Adrenal gland (tissue), 12 donors: ENCODE measurements around the gene HHAT. TPM values are rescaled to one million over a fixed set of nuclear protein-coding genes. Genes with fewer than 3 reads are reported as not detected.

ENCODE experiments used
- DNase-seq, 7 donors: peaks; one replicate each; pipeline ENCODE4 v3.0.0-alpha.2; 2019 to 2020
- H3K27ac ChIP-seq, 5 donors: fragments of 200-600 bp; sonication (generic) in 4 of 5; 1 replicate in 3 of 5; 2 replicates in 2 of 5; pipeline versions ENCODE4 v1.5.1 to v1.8.0; 2016 to 2020; ENCODE audit warnings: mild to moderate bottlenecking in 1 of 5
- H3K27me3 ChIP-seq: fragments of 200-600 bp; 2 replicates; pipeline ENCODE4 v1.8.0; 2021
- H3K36me3 ChIP-seq, 2 donors: fragments of 200-600 bp; replicated peaks in 1 of 2; 1 replicate in 1 of 2; 2 replicates in 1 of 2; pipeline versions ENCODE4 v1.5.1 to v1.8.0; 2018 to 2022
- H3K4me1 ChIP-seq, 2 donors: fragments of 200-600 bp; replicated peaks in 1 of 2; 1 replicate in 1 of 2; 2 replicates in 1 of 2; pipeline versions ENCODE4 v1.5.1 to v1.8.0; 2018 to 2021
- H3K4me3 ChIP-seq, 4 donors: fragments of 200-600 bp; sonication (generic) in 3 of 4; one replicate each; pipeline ENCODE4 v1.5.1; 2016 to 2018
- H3K9me3 ChIP-seq, 3 donors: fragments of 200-600 bp; sonication (generic) in 1 of 3; replicated peaks in 1 of 3; 1 replicate in 2 of 3; 2 replicates in 1 of 3; pipeline versions ENCODE4 v1.5.1 to v1.8.0; 2016 to 2021
- POLR2A ChIP-seq, 2 donors: fragments of 450-650 bp; IDR thresholded peaks; one replicate each; pipeline ENCODE4 v1.6.1; 2017; ENCODE audit warnings: antibody characterized with exemption in 2 of 2, mild to moderate bottlenecking in 2 of 2, moderate library complexity in 1 of 2
- WGBS, 4 donors: extraction: QIAGEN DNeasy Blood & Tissue Kit in 2 of 4; methylation state at CpG; one replicate each; pipeline versions ENCODE4 v1.1.5 to v1.1.7; 2013 to 2017; 5-methylcytosine and 5-hydroxymethylcytosine counted together
- intact Hi-C, 2 donors: fragments of 100-400 bp; cut with DNase I; formaldehyde crosslinking; loops; one replicate each; pipeline versions ENCODE4 v1.14.1 to v1.15.0; 2022 to 2023
- polyA plus RNA-seq, 3 donors: library from polyadenylated mRNA; stranded (reverse); fragments of 200-250 nt in 2 of 3; fragments of 350-450 nt in 1 of 3; fragmentation: Illumina TruSeq in 1 of 3; extraction: RNeasy Lipid Tissue Mini Kit (QIAGEN cat#74804) in 1 of 3; gene quantifications; one replicate each; pipeline ENCODE4 v1.2.3, GENCODE V29; 2013 to 2014
- total RNA-seq, 9 donors: library from RNA; depleted of rRNA in 4 of 9; stranded (reverse); fragments of >200 nt in 4 of 9; fragments of 120-200 nt in 1 of 9; fragmentation: NEBNext Ultra II Directional in 1 of 9; extraction: Animal tissue kit (Norgen Biotek cat#: 25700) in 1 of 9; gene quantifications; one replicate each; pipeline versions ENCODE4 v1.1.0 to v1.2.4, GENCODE V29; 2013 to 2023
- TF ChIP-seq, protein P1 (sequence below), 6 experiments: fragments of 450-650 bp in 4 of 6; fragments of 200-600 bp in 2 of 6; sonication (generic) in 1 of 6; IDR thresholded peaks; 1 replicate in 5 of 6; 2 replicates in 1 of 6; pipeline versions ENCODE4 v1.5.1 to v1.8.0; 2016 to 2021; ENCODE audit warnings: antibody characterized with exemption in 6 of 6, mild to moderate bottlenecking in 2 of 6, moderate library complexity in 1 of 6
- donor health status: healthy with polysubstance abuse.
- donor health status: Bipolar disorder and iron deficiency.
- donor health status: DM: yes; HTN: yes; CAD: no.
- donor health status: DM: no; HTN: no; CAD: no.
- donor health status: DM: no; HTN: no; CAD: no.
- donor health status: DM: yes; HTN: yes; CAD: no.

Gene HHAT
- total and polyA plus RNA-seq, 12 donors: 3.1 to 26.7 (median 12.3) TPM

DNA sequence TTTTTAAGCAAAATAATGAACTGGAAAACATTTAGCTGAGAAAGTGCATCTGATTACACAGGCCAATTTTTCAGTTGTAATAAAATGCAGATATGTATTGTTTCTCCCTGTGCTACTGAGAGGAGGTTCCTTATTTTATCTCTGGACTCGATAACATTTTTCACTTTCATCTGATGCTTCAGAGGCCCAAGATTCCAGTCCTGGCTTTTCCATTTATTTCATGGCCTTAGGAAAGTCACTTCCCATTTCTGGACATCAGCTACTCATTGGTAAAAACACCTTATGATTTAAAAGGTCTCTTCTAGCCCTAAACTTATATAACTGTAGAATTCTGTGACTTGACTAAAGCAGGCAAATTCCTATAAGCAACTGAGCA, 203.5 kb downstream of the HHAT start:
- 68 to 90% (median 83%) methylated on average over 1 of the region's 1 CpG for WGBS, 4 donors
- intact Hi-C loops: no loop called here
- no peak for DNase-seq
- no peaks in the 10 kb centered on the region for H3K4me1 ChIP-seq
- H3K27me3 ChIP-seq: no peaks in the 10 kb centered on the region
- H3K36me3 ChIP-seq: no peaks in the 10 kb centered on the region
- H3K4me3 ChIP-seq: no peak overlapping the region
- no peaks in the 10 kb centered on the region for H3K9me3 ChIP-seq
- no peak overlapping the region for H3K27ac ChIP-seq
- TF ChIP-seq, protein P1, sequence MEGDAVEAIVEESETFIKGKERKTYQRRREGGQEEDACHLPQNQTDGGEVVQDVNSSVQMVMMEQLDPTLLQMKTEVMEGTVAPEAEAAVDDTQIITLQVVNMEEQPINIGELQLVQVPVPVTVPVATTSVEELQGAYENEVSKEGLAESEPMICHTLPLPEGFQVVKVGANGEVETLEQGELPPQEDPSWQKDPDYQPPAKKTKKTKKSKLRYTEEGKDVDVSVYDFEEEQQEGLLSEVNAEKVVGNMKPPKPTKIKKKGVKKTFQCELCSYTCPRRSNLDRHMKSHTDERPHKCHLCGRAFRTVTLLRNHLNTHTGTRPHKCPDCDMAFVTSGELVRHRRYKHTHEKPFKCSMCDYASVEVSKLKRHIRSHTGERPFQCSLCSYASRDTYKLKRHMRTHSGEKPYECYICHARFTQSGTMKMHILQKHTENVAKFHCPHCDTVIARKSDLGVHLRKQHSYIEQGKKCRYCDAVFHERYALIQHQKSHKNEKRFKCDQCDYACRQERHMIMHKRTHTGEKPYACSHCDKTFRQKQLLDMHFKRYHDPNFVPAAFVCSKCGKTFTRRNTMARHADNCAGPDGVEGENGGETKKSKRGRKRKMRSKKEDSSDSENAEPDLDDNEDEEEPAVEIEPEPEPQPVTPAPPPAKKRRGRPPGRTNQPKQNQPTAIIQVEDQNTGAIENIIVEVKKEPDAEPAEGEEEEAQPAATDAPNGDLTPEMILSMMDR (IDR thresholded peaks at IDR 0.05): no peak
- no peak for TF ChIP-seq POLR2A (IDR thresholded peaks at IDR 0.05)

DNA sequence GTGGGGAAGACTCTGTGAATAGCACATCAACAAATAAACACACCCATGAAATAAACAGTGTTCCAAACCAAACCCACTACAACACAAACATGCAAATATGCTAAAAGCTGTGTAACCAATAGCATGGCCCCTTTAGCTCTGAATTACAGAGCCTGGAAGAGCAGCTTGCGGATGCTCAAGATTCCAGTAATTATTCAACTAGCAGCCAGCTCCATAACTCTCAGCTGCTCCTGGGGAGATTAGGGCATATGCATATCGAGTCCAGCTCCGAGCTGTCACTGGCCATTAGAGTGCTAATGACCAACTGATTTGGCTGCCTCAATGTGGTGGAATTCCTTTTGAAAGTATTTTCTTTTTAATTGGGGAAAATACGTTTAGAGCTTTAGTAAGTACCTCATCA, 207.1 kb downstream of the HHAT start:
- no peaks in the 10 kb centered on the region for H3K9me3 ChIP-seq
- no peaks in the 10 kb centered on the region for H3K36me3 ChIP-seq
- intact Hi-C loops: no loop called here
- no peak overlapping the region for H3K4me3 ChIP-seq
- H3K4me1 ChIP-seq: no peaks in the 10 kb centered on the region
- H3K27ac ChIP-seq: no peak overlapping the region
- WGBS, 4 donors: 71 to 88% (median 77%) methylated on average over 4 of the region's 4 CpGs
- TF ChIP-seq, protein P1 (IDR thresholded peaks at IDR 0.05): no peak
- no peak for TF ChIP-seq POLR2A (IDR thresholded peaks at IDR 0.05)
- DNase-seq: no peak
- no peaks in the 10 kb centered on the region for H3K27me3 ChIP-seq

DNA sequence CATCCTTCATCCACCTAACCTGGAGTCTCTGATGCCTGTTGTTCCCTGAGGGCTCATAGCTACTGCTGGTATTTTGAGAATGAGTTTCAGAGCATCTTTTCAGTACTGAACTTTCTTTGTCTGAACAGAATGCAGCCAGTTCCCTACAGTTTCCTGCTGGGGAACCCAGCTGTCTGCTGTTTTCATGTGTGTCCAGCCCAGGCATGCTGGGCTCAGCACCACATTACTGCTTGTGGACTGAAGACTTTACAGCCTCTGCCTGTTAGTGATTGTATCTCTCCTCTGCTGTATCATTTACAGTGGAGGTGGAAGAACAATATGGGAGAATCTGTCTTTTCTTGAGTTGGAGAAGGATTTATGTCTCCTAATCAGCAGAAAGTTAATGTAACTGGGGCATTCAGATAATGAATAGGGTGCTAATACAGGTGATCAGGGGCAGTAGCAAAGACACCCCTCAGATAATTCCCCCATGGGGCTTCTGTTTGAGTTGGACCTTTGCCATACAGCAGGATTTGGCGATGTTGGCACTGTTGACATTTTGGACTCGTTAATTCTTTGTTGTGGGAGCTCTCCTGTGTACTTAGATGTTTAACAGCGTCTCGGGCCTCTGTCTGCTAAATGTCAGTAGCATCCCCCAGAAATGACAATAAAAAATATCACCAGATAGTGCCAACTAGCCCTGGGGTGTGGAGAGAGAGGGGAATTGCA, 207.7 kb downstream of the HHAT start:
- WGBS, 4 donors: 71 to 86% (median 74%) methylated on average over 4 of the region's 4 CpGs
- no peak for TF ChIP-seq POLR2A (IDR thresholded peaks at IDR 0.05)
- TF ChIP-seq, protein P1 (IDR thresholded peaks at IDR 0.05): no peak
- Histone ChIP-seq H3K4me3 (no peak overlapping the region), H3K36me3 (no peaks in the 10 kb centered on the region), H3K27ac (no peak overlapping the region), H3K4me1 (no peaks in the 10 kb centered on the region), H3K9me3 (no peaks in the 10 kb centered on the region), H3K27me3 (no peaks in the 10 kb centered on the region)
- DNase-seq: no peak
- intact Hi-C loops: no loop called here

DNA sequence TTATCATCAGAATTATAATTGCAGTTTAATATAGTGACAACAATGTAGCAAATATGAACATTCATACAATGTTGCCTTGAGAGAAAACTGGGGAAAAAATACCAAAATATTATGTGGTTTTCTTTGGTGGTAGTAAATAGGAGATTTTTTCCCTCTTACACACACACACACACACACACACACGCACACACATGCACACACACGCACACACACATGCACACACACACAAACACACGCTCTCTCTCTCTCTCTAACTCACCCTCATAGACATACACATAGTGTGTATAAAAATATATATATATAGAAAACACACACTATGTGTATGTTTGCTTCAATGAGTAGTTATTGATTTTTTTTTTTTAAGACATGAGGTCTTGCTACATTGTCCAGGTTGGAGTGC, 211.6 kb downstream of the HHAT start:
- Histone ChIP-seq H3K9me3 (no peaks in the 10 kb centered on the region), H3K4me3 (no peak overlapping the region), H3K36me3 (no peaks in the 10 kb centered on the region), H3K27ac (no peak overlapping the region), H3K4me1 (no peaks in the 10 kb centered on the region), H3K27me3 (no peaks in the 10 kb centered on the region)
- no peak for DNase-seq
- TF ChIP-seq, protein P1 (IDR thresholded peaks at IDR 0.05): no peak
- no peak for TF ChIP-seq POLR2A (IDR thresholded peaks at IDR 0.05)
- 50 to 88% (median 72%) methylated on average over 3 of the region's 3 CpGs for WGBS, 4 donors
- intact Hi-C loops: no loop called here
